GM18502 (cell line): Measurements from ENCODE around the gene SETD5.

Experiments used
- ATAC-seq: cut with Tn5 transposase; IDR thresholded peaks from one replicate; pipeline ENCODE4 v1.9.1; 2021; ENCODE audit warnings: mild to moderate bottlenecking; ENCODE audit not compliant: unreplicated experiment, poor library complexity

SETD5 gene

GRCh38 chr3:9405756-9406155, 8.3 kb downstream of the SETD5 start:
- no peak for ATAC-seq

- ATAC-seq: no peak
Observed at GRCh38 chr3:9406856-9407626, 9.6 kb downstream of the SETD5 start.

GRCh38 chr3:9408061-9408460, 10.6 kb downstream of the SETD5 start:
- no peak for ATAC-seq

- no peak for ATAC-seq
Observed at GRCh38 chr3:9408546-9408945, 11.1 kb downstream of the SETD5 start.

GRCh38 chr3:9409981-9410854, 12.8 kb downstream of the SETD5 start:
- no peak for ATAC-seq

GRCh38 chr3:9411302-9411701, 13.9 kb downstream of the SETD5 start:
- ATAC-seq: no peak

GRCh38 chr3:9412293-9412692, 14.9 kb downstream of the SETD5 start:
- ATAC-seq: no peak

GRCh38 chr3:9414826-9415225, 17.4 kb downstream of the SETD5 start:
- no peak for ATAC-seq

GRCh38 chr3:9415485-9416138, 18.2 kb downstream of the SETD5 start:
- no peak for ATAC-seq

- no peak for ATAC-seq
Observed at GRCh38 chr3:9416139-9416780, 18.8 kb downstream of the SETD5 start.

- ATAC-seq: no peak
Observed at GRCh38 chr3:9420850-9421549, 23.6 kb downstream of the SETD5 start.

- ATAC-seq: no peak
Observed at GRCh38 chr3:9422712-9423424, 25.5 kb downstream of the SETD5 start.

GRCh38 chr3:9428411-9428810, 31.0 kb downstream of the SETD5 start:
- no peak for ATAC-seq

GRCh38 chr3:9430733-9431132, 33.3 kb downstream of the SETD5 start:
- no peak for ATAC-seq

GRCh38 chr3:9433627-9434521, 36.5 kb downstream of the SETD5 start:
- no peak for ATAC-seq

GRCh38 chr3:9435316-9435715, 37.9 kb downstream of the SETD5 start:
- no peak for ATAC-seq

GRCh38 chr3:9439331-9439730, 41.9 kb downstream of the SETD5 start:
- no peak for ATAC-seq

GRCh38 chr3:9441501-9442221, 44.2 kb downstream of the SETD5 start:
- ATAC-seq: no peak
